HG03103 (cell line): ENCODE measurements around the gene PNLDC1.
"Not testable (repeated sequence)": the region's sequence is repeated elsewhere in the genome, so short reads cannot be mapped to it uniquely, and the experiment has no call there.

Experiments
- ATAC-seq: cut with Tn5 transposase; IDR thresholded peaks from one replicate; pipeline ENCODE4 v1.9.1; 2021; ENCODE audit warnings: low read depth; ENCODE audit not compliant: unreplicated experiment

PNLDC1 gene

GRCh38 chr6:159817951-159818739 lies 18.1 kb downstream of the PNLDC1 start:
- no peak for ATAC-seq

- ATAC-seq = no peak
Observed at GRCh38 chr6:159819098-159819497, 19.0 kb downstream of the PNLDC1 start.

GRCh38 chr6:159819932-159820640 lies 20.0 kb downstream of the PNLDC1 start:
- no peak for ATAC-seq

GRCh38 chr6:159821122-159821521 lies 21.0 kb downstream of the PNLDC1 start:
- no peak for ATAC-seq

- no peak for ATAC-seq
Observed at GRCh38 chr6:159821726-159822125, 21.6 kb downstream of the PNLDC1 start.

GRCh38 chr6:159823953-159824352 lies 23.9 kb downstream of the PNLDC1 start:
- ATAC-seq = no peak

GRCh38 chr6:159824690-159825089 lies 24.6 kb downstream of the PNLDC1 start:
- not testable (repeated sequence) for ATAC-seq

- no peak for ATAC-seq
Observed at GRCh38 chr6:159826004-159826403, 25.9 kb downstream of the PNLDC1 start.

- no peak for ATAC-seq
Observed at GRCh38 chr6:159826968-159827647, 27.0 kb downstream of the PNLDC1 start.

GRCh38 chr6:159828074-159828473 lies 28.0 kb downstream of the PNLDC1 start:
- no peak for ATAC-seq

GRCh38 chr6:159829526-159829925 lies 29.4 kb downstream of the PNLDC1 start:
- peak; percentile 60 for ATAC-seq

GRCh38 chr6:159830501-159831372 lies 30.7 kb downstream of the PNLDC1 start:
- ATAC-seq = no peak

GRCh38 chr6:159831373-159831679 lies 31.2 kb downstream of the PNLDC1 start:
- ATAC-seq = no peak

GRCh38 chr6:159832946-159833345 lies 32.9 kb downstream of the PNLDC1 start:
- no peak for ATAC-seq

GRCh38 chr6:159833556-159833955 lies 33.5 kb downstream of the PNLDC1 start:
- ATAC-seq = no peak

GRCh38 chr6:159833997-159834603 lies 34.0 kb downstream of the PNLDC1 start:
- ATAC-seq = no peak

- no peak for ATAC-seq
Observed at GRCh38 chr6:159836718-159837490, 36.8 kb downstream of the PNLDC1 start.

- no peak for ATAC-seq
Observed at GRCh38 chr6:159837511-159837910, 37.4 kb downstream of the PNLDC1 start.

GRCh38 chr6:159838020-159838744 lies 38.1 kb downstream of the PNLDC1 start:
- ATAC-seq = no peak
